HEK293 (cell line): ENCODE data around the gene UBE2M.
"Not testable (repeated sequence)": the region's sequence is repeated elsewhere in the genome, so short reads cannot be mapped to it uniquely, and the experiment has no call there.

Source experiments
- CTCF ChIP-seq: fragments of 450-650 bp; formaldehyde crosslinking; IDR thresholded peaks from 2 replicates; pipeline ENCODE4 v1.5.1; 2016; ENCODE audit warnings: missing biosample characterization, missing genetic modification characterization
- ELK4 ChIP-seq: IDR thresholded peaks from 2 replicates; pipeline ENCODE4 v1.6.1; 2011; ENCODE audit warnings: mild to moderate bottlenecking, low read depth, low read length, borderline replicate concordance
- ZNF24 ChIP-seq: fragments of 450-650 bp; formaldehyde crosslinking; IDR thresholded peaks from 2 replicates; pipeline ENCODE4 v1.5.1; 2016; ENCODE audit warnings: missing biosample characterization, missing genetic modification characterization
- ZNF274 ChIP-seq, 2 experiments: fragments of 200-500 bp in 1 of 2; fragments of 450-650 bp in 1 of 2; sonication (Bioruptor generic) in 1 of 2; formaldehyde crosslinking in 1 of 2; IDR thresholded peaks; 2 replicates each; pipeline versions ENCODE4 v1.5.1 to v1.6.1; 2014 to 2016; ENCODE audit warnings: borderline replicate concordance in 1 of 2, inconsistent platforms in 1 of 2, low read length in 1 of 2, missing biosample characterization in 1 of 2, missing genetic modification characterization in 1 of 2
- ZNF76 ChIP-seq: fragments of 450-650 bp; formaldehyde crosslinking; IDR thresholded peaks from 2 replicates; pipeline ENCODE4; 2016; ENCODE audit warnings: low read depth, missing biosample characterization, missing genetic modification characterization, borderline replicate concordance

GRCh38 chr19:58507602-58508223 lies 50.7 kb downstream of the UBE2M start:
- TF ChIP-seq ZNF76; CTCF (tag by site-specific recombination); ELK4; ZNF274 (IDR thresholded peaks at IDR 0.05; ENCODE audit: low read length); ZNF274 (tag by site-specific recombination; IDR thresholded peaks at IDR 0.05; ENCODE audit: borderline replicate concordance); ZNF24: not testable (repeated sequence)
